Hematopoietic multipotent progenitor cell treated with erythropoietin and hydrocortisone succinate and interleukin-3 and kit ligand, for 6 days (in vitro differentiated cells): Measurements from ENCODE around the gene MXD4.

ENCODE experiments used
- DNase-seq: peaks from one replicate; pipeline ENCODE4 v3.0.0-alpha.2; 2015

MXD4 gene

GRCh38 chr4:2261110-2261852 is 628 bp downstream of the MXD4 start:
- peak; percentile 69 for DNase-seq

GRCh38 chr4:2260344-2261109 is 1.4 kb downstream of the MXD4 start:
- no peak for DNase-seq

GRCh38 chr4:2259541-2260343 is 2.2 kb downstream of the MXD4 start:
- DNase-seq, result no peak

- no peak for DNase-seq
Measured at GRCh38 chr4:2259036-2259540, 2.8 kb downstream of the MXD4 start.

- no peak for DNase-seq
Measured at GRCh38 chr4:2258091-2259035, 3.5 kb downstream of the MXD4 start.

GRCh38 chr4:2257361-2258081 is 4.4 kb downstream of the MXD4 start:
- DNase-seq, result no peak

GRCh38 chr4:2256781-2257191 is 5.1 kb downstream of the MXD4 start:
- DNase-seq, result no peak

GRCh38 chr4:2256156-2256731 is 5.7 kb downstream of the MXD4 start:
- DNase-seq, result no peak

- DNase-seq, result no peak
Measured at GRCh38 chr4:2255501-2256155, 6.3 kb downstream of the MXD4 start.

- no peak for DNase-seq
Measured at GRCh38 chr4:2254665-2255500, 7.0 kb downstream of the MXD4 start.

GRCh38 chr4:2253160-2254084 is 8.5 kb downstream of the MXD4 start:
- DNase-seq, result no peak

- no peak for DNase-seq
Measured at GRCh38 chr4:2252530-2253091, 9.3 kb downstream of the MXD4 start.

- no peak for DNase-seq
Measured at GRCh38 chr4:2251795-2252529, 9.9 kb downstream of the MXD4 start.

- DNase-seq, result no peak
Measured at GRCh38 chr4:2251073-2251794, 10.7 kb downstream of the MXD4 start.

GRCh38 chr4:2250357-2251072 is 11.4 kb downstream of the MXD4 start:
- DNase-seq, result no peak
